K562 (cell line): ENCODE measurements around the gene VEGFB. TPM values are rescaled to one million over a fixed set of nuclear protein-coding genes. Genes with fewer than 3 reads are reported as not detected.

Source experiments
- BACH1 ChIP-seq: fragments of 200-800 bp; sonication (Bioruptor generic); IDR thresholded peaks from 2 replicates; pipeline ENCODE4 v1.6.1; 2016; ENCODE audit warnings: missing genetic modification characterization, missing compliant biosample characterization
- FOXM1 ChIP-seq, 2 experiments: fragments of 450-650 bp in 1 of 2; sonication (generic) in 1 of 2; formaldehyde crosslinking in 1 of 2; IDR thresholded peaks; 2 replicates each; pipeline versions ENCODE4 v1.6.1 to v1.9.0; 2017 to 2022; ENCODE audit warnings: low read depth in 2 of 2, mild to moderate bottlenecking in 2 of 2, missing genetic modification reagents in 1 of 2, moderate library complexity in 1 of 2
- GATAD2B ChIP-seq: fragments of 450-650 bp; IDR thresholded peaks from 2 replicates; pipeline ENCODE4 v1.6.1; 2017; ENCODE audit warnings: mild to moderate bottlenecking, borderline replicate concordance
- HDAC1 ChIP-seq, 2 experiments: fragments of 450-650 bp; IDR thresholded peaks; 2 replicates each; pipeline ENCODE4 v1.6.1; 2016 to 2017; ENCODE audit warnings: inconsistent platforms in 1 of 2, mild to moderate bottlenecking in 1 of 2, moderate library complexity in 1 of 2
- HMG20B ChIP-seq: fragments of 250-450 bp; sonication (Bioruptor Pico); IDR thresholded peaks from 2 replicates; pipeline ENCODE4 v1.5.0; 2021; ENCODE audit warnings: mild to moderate bottlenecking
- MXI1 ChIP-seq: IDR thresholded peaks from 2 replicates; pipeline ENCODE4 v1.6.1; 2011; ENCODE audit warnings: low read depth, mild to moderate bottlenecking, improper control_type of control experiment, low read length
- MYBL2 ChIP-seq, 2 experiments: fragments of 450-650 bp in 1 of 2; sonication (generic) in 1 of 2; formaldehyde crosslinking in 1 of 2; IDR thresholded peaks; 2 replicates each; pipeline versions ENCODE4 v1.6.1 to v1.8.1; 2017 to 2022; ENCODE audit warnings: borderline replicate concordance in 1 of 2, inconsistent platforms in 1 of 2, low read depth in 1 of 2, mild to moderate bottlenecking in 1 of 2, missing genetic modification reagents in 1 of 2, moderate library complexity in 1 of 2
- NCOA1 ChIP-seq: fragments of 450-650 bp; IDR thresholded peaks from 2 replicates; pipeline ENCODE4 v1.6.1; 2016; ENCODE audit warnings: low read depth
- NR4A1 ChIP-seq, 2 experiments: fragments of 250-450 bp in 1 of 2; fragments of 450-650 bp in 1 of 2; sonication (Bioruptor Pico) in 1 of 2; IDR thresholded peaks; 2 replicates each; pipeline versions ENCODE4 v1.4.0 to v1.6.1; 2016 to 2020; ENCODE audit warnings: mild to moderate bottlenecking in 2 of 2, missing compliant biosample characterization in 1 of 2, missing genetic modification characterization in 1 of 2, moderate library complexity in 1 of 2
- POLR2AphosphoS2 ChIP-seq: IDR thresholded peaks from 2 replicates; pipeline ENCODE4 v1.6.1; 2012; ENCODE audit warnings: low read length, improper control_type of control experiment
- SIRT6 ChIP-seq: IDR thresholded peaks from one replicate; pipeline ENCODE4 v1.6.1; 2012; ENCODE audit warnings: low read depth, mild to moderate bottlenecking, control low read depth, inconsistent platforms, low read length, moderate library complexity
- SREBF2 ChIP-seq: sonication (generic); formaldehyde crosslinking; IDR thresholded peaks from 2 replicates; pipeline ENCODE4 v1.4.0; 2020; ENCODE audit warnings: mild to moderate bottlenecking, missing genetic modification reagents
- SRSF3 ChIP-seq: fragments of 200-400 bp; formaldehyde crosslinking; IDR thresholded peaks from 2 replicates; pipeline ENCODE4 v1.6.1; 2016; ENCODE audit warnings: mild to moderate bottlenecking, low read length, moderate library complexity; ENCODE audit not compliant: insufficient read depth
- TARDBP ChIP-seq: fragments of 450-650 bp; IDR thresholded peaks from 2 replicates; pipeline ENCODE4 v1.6.1; 2016
- TCF3 ChIP-seq: sonication (generic); formaldehyde crosslinking; IDR thresholded peaks from 2 replicates; pipeline ENCODE4 v1.4.0; 2020; ENCODE audit warnings: mild to moderate bottlenecking, missing genetic modification reagents
- ZNF143 ChIP-seq: sonication (generic); formaldehyde crosslinking; IDR thresholded peaks from 2 replicates; pipeline ENCODE4 v1.9.0; 2022; ENCODE audit warnings: mild to moderate bottlenecking, missing genetic modification reagents
- ZSCAN29 ChIP-seq: fragments of 450-650 bp; IDR thresholded peaks from 2 replicates; pipeline ENCODE4 v1.6.1; 2017
- polyA plus RNA-seq, 8 experiments: library from polyadenylated mRNA; depleted of rRNA in 4 of 8; stranded (reverse) in 5 of 8; unstranded in 3 of 8; fragments of >200 nt; fragmentation: Nextera tagmentation in 2 of 8; fragmentation: Illumina TruSeq in 1 of 8; extraction: Ambion mirVana in 2 of 8; extraction: Trizol in 1 of 8; gene quantifications; 2 replicates each; pipeline versions ENCODE4 v1.2.1 to v1.2.3, GENCODE V29; 2011 to 2014; ENCODE audit warnings: inconsistent platforms in 1 of 8, missing spikeins in 1 of 8
- total RNA-seq, 7 experiments: library from RNA; depleted of rRNA in 6 of 7; stranded (reverse); fragments of >200 nt in 6 of 7; fragmentation: Illumina TruSeq in 2 of 7; extraction: Trizol in 2 of 7; gene quantifications; 2 replicates each; pipeline versions ENCODE4 v1.2.1 to v1.2.3, GENCODE V29; 2011 to 2021; ENCODE audit warnings: low replicate concordance in 1 of 7
- TF ChIP-seq, protein P1 (sequence below), 2 experiments: fragments of 450-650 bp; IDR thresholded peaks; 2 replicates each; pipeline ENCODE4 v1.6.1; 2016; ENCODE audit warnings: mild to moderate bottlenecking in 2 of 2, borderline replicate concordance in 1 of 2, low read depth in 1 of 2, moderate library complexity in 1 of 2
- TF ChIP-seq, protein P2 (sequence below): fragments of 450-650 bp; IDR thresholded peaks from 2 replicates; pipeline ENCODE4 v1.6.1; 2014; ENCODE audit warnings: low read depth, mild to moderate bottlenecking, moderate library complexity, borderline replicate concordance

The VEGFB gene
- total and polyA plus RNA-seq, 9 of the 15 experiments (the other 6 are each of a cell fraction or from before 2014, with no cell fraction given): 11.0 to 83.4 (median 25.7) TPM

- TF ChIP-seq MYBL2 (IDR thresholded peaks at IDR 0.05; ENCODE audit: low read depth) (no peak), MYBL2 (CRISPR knock-in tag; IDR thresholded peaks at IDR 0.05; ENCODE audit: borderline replicate concordance) (no peak), HDAC1 (IDR thresholded peaks at IDR 0.05) (0 out of 4 replicates have a peak, but pooled peaks of 1 of the 2 experiments have one; percentile 6), SRSF3 (no peak), GATAD2B (no peak), ZNF143 (CRISPR knock-in tag) (no peak), FOXM1 (IDR thresholded peaks at IDR 0.05; ENCODE audit: low read depth) (no peak), FOXM1 (CRISPR knock-in tag; IDR thresholded peaks at IDR 0.05; ENCODE audit: low read depth) (no peak), TARDBP (no peak), BACH1 (no peak), HMG20B (CRISPR knock-in tag) (no peak), POLR2AphosphoS2 (peak; percentile 92; the same call in 1 of the 2 replicates), ZSCAN29 (no peak; the same call in 1 of the 2 replicates), NCOA1 (no peak), SIRT6 (no peak), TCF3 (CRISPR knock-in tag) (peak; percentile 29; the same call in 1 of the 2 replicates), MXI1 (0 out of 2 replicates have a peak, but pooled peaks have one; percentile 31), NR4A1 (CRISPR knock-in tag; IDR thresholded peaks at IDR 0.05) (no peak), NR4A1 (tag; IDR thresholded peaks at IDR 0.05) (no peak), SREBF2 (CRISPR knock-in tag) (no peak)
- TF ChIP-seq, protein P1, sequence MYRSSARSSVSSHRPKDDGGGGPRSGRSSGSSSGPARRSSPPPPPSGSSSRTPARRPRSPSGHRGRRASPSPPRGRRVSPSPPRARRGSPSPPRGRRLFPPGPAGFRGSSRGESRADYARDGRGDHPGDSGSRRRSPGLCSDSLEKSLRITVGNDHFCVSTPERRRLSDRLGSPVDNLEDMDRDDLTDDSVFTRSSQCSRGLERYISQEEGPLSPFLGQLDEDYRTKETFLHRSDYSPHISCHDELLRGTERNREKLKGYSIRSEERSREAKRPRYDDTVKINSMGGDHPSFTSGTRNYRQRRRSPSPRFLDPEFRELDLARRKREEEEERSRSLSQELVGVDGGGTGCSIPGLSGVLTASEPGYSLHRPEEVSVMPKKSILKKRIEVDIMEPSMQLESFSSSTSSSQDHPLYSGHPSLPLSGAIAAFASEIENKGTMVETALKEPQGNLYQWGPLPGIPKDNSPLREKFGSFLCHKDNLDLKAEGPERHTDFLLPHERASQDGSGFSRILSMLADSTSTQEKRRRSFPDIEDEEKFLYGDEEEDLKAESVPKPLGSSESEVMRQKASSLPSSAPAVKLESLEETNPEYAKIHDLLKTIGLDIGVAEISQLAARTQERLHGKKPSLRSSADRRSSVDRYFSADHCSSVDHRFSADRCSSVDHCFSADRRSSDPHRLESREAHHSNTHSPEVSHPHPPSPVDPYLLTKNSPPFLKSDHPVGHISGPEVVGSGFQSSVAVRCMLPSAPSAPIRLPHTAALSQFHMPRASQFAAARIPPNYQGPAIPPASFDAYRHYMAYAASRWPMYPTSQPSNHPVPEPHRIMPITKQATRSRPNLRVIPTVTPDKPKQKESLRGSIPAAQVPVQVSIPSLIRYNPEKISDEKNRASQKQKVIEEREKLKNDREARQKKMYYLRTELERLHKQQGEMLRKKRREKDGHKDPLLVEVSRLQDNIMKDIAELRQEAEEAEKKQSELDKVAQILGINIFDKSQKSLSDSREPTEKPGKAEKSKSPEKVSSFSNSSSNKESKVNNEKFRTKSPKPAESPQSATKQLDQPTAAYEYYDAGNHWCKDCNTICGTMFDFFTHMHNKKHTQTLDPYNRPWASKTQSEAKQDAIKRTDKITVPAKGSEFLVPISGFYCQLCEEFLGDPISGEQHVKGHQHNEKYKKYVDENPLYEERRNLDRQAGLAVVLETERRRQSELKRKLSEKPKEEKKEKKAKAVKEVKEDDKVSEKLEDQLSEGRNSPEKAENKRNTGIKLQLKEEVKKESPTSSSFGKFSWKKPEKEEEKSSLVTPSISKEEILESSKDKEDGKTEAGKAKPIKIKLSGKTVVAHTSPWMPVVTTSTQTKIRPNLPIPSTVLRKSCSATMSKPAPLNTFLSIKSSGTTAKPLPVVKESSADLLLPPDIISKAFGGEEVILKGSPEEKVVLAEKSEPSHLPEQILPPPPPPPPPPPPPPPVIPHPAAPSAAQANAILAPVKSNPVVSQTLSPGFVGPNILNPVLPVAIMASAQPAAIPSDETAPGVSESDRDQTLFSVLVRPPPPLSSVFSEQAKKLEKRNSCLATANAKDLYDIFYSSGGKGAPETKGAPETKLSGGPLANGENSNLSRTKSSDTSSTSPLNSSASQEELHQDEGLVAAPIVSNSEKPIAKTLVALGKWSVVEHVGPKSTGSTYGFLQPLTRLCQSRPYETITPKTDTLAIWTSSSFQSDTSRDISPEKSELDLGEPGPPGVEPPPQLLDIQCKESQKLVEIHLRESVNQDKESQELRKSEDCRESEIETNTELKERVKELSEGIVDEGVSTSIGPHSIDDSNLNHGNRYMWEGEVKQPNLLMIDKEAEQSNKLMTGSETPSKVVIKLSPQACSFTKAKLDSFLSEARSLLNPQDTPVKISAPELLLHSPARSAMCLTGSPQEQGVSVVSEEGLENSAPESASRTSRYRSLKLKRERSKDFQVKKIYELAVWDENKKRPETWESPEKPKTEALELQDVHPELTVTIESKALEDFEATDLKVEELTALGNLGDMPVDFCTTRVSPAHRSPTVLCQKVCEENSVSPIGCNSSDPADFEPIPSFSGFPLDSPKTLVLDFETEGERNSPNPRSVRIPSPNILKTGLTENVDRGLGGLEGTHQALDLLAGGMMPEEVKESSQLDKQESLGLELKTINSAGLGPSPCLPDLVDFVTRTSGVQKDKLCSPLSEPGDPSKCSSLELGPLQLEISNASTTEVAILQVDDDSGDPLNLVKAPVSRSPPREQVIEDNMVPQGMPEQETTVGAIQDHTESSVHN (IDR thresholded peaks at IDR 0.05; ENCODE audit: borderline replicate concordance in 1 of 2, low read depth in 1 of 2): no peak
- TF ChIP-seq, protein P2, sequence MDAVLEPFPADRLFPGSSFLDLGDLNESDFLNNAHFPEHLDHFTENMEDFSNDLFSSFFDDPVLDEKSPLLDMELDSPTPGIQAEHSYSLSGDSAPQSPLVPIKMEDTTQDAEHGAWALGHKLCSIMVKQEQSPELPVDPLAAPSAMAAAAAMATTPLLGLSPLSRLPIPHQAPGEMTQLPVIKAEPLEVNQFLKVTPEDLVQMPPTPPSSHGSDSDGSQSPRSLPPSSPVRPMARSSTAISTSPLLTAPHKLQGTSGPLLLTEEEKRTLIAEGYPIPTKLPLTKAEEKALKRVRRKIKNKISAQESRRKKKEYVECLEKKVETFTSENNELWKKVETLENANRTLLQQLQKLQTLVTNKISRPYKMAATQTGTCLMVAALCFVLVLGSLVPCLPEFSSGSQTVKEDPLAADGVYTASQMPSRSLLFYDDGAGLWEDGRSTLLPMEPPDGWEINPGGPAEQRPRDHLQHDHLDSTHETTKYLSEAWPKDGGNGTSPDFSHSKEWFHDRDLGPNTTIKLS: no peak
These were observed 29.9 kb upstream of the VEGFB start (continued) for GRCh38 chr11:64204464-64204989.
